Cardiac muscle cell (in vitro differentiated cells and primary cell): ENCODE data around the gene SGMS1. TPM values are rescaled to one million over a fixed set of nuclear protein-coding genes. Genes with fewer than 3 reads are reported as not detected.

ENCODE experiments used
- DNase-seq, 2 donors: peaks; one replicate each; pipeline versions ENCODE4 v3.0.0 to v3.0.0-alpha.2; 2010 to 2017; ENCODE audit warnings: low read depth in 1 of 2, low spot score in 1 of 2
- H3K27ac ChIP-seq: fragments of 200-600 bp; sonication (generic); 2 replicates; pipeline ENCODE4 v1.5.1; 2016
- H3K27me3 ChIP-seq: fragments of 200-600 bp; sonication (generic); 2 replicates; pipeline ENCODE4 v1.6.0; 2016; ENCODE audit warnings: control low read depth
- H3K36me3 ChIP-seq: fragments of 200-600 bp; sonication (generic); 2 replicates; pipeline ENCODE4 v1.5.1; 2016; ENCODE audit warnings: control low read depth
- H3K4me1 ChIP-seq: fragments of 200-600 bp; sonication (generic); 2 replicates; pipeline ENCODE4 v1.8.1; 2017; ENCODE audit warnings: low read depth, mild to moderate bottlenecking, mixed run types
- H3K4me3 ChIP-seq: fragments of 200-600 bp; sonication (generic); 2 replicates; pipeline ENCODE4 v1.5.1; 2016; ENCODE audit warnings: mild to moderate bottlenecking
- H3K9me3 ChIP-seq: fragments of 200-600 bp; sonication (generic); 2 replicates; pipeline ENCODE4 v1.5.1; 2017; ENCODE audit warnings: low read depth, mild to moderate bottlenecking, control low read depth
- CTCF ChIP-seq: IDR thresholded peaks from 2 replicates; pipeline ENCODE4 v1.5.1; 2012; ENCODE audit warnings: low read depth, mild to moderate bottlenecking, low read length
- polyA plus RNA-seq: library from polyadenylated mRNA; unstranded; fragments of >200 nt; fragmentation: Nextera tagmentation; extraction: Ambion mirVana; gene quantifications from 2 replicates; pipeline ENCODE4 v1.2.1, GENCODE V29; 2016
- total RNA-seq: library from RNA; depleted of rRNA; stranded (reverse); fragments of >200 nt; gene quantifications from 2 replicates; pipeline ENCODE4 v1.2.3, GENCODE V29; 2016

The SGMS1 gene
- total and polyA plus RNA-seq, 2 experiments from 2014 or later = 12.1 to 41.6 TPM

- no peak for TF ChIP-seq CTCF
- no peaks in the 10 kb centered on the region for H3K36me3 ChIP-seq
- DNase-seq = no peak
- no peak overlapping the region for H3K4me3 ChIP-seq
- H3K27ac ChIP-seq = no peak overlapping the region
- peaks cover 12% of the 10 kb centered on the region for H3K4me1 ChIP-seq
- peaks cover 32% of the 10 kb centered on the region for H3K27me3 ChIP-seq
- no peaks in the 10 kb centered on the region for H3K9me3 ChIP-seq
These were observed 94.1 kb downstream of the SGMS1 start for GRCh38 chr10:50529660-50530059.

GRCh38 chr10:50528206-50528605 lies 95.5 kb downstream of the SGMS1 start:
- Histone ChIP-seq H3K36me3 (no peaks in the 10 kb centered on the region), H3K4me3 (no peak overlapping the region), H3K27me3 (peaks cover 44% of the 10 kb centered on the region), H3K9me3 (no peaks in the 10 kb centered on the region), H3K27ac (no peak overlapping the region), H3K4me1 (peaks cover 14% of the 10 kb centered on the region)
- no peak for TF ChIP-seq CTCF
- DNase-seq = no peak

- Histone ChIP-seq H3K9me3 (no peaks in the 10 kb centered on the region), H3K27me3 (peaks cover 47% of the 10 kb centered on the region), H3K36me3 (no peaks in the 10 kb centered on the region), H3K4me1 (peaks cover 17% of the 10 kb centered on the region), H3K27ac (no peak overlapping the region), H3K4me3 (no peak overlapping the region)
- peak in 1 of 2 donors; percentile 86 for DNase-seq
- no peak for TF ChIP-seq CTCF
These were observed 96.2 kb downstream of the SGMS1 start for GRCh38 chr10:50527442-50528043.

GRCh38 chr10:50526185-50526584 lies 97.6 kb downstream of the SGMS1 start:
- H3K36me3 ChIP-seq = no peaks in the 10 kb centered on the region
- no peak overlapping the region for H3K27ac ChIP-seq
- no peak for TF ChIP-seq CTCF
- peaks cover 17% of the 10 kb centered on the region for H3K4me1 ChIP-seq
- no peak for DNase-seq
- no peaks in the 10 kb centered on the region for H3K9me3 ChIP-seq
- peaks cover 47% of the 10 kb centered on the region for H3K27me3 ChIP-seq
- no peak overlapping the region for H3K4me3 ChIP-seq

GRCh38 chr10:50523357-50523756 lies 100.4 kb downstream of the SGMS1 start:
- no peak for DNase-seq
- no peak for TF ChIP-seq CTCF
- no peak overlapping the region for H3K4me3 ChIP-seq
- H3K27me3 ChIP-seq = peaks cover 48% of the 10 kb centered on the region
- peaks cover 15% of the 10 kb centered on the region for H3K4me1 ChIP-seq
- H3K36me3 ChIP-seq = no peaks in the 10 kb centered on the region
- no peak overlapping the region for H3K27ac ChIP-seq
- H3K9me3 ChIP-seq = no peaks in the 10 kb centered on the region
